Nephron (organoid): ENCODE measurements around the gene ABCB9.

ENCODE experiments used
- H3K27ac Mint-ChIP-seq, 3 experiments: 2 replicates each; pipeline ENCODE4 v1.8.0; 2020; ENCODE audit warnings: mixed read lengths in 3 of 3, mild to moderate bottlenecking in 2 of 3, moderate library complexity in 1 of 3
- H3K27me3 Mint-ChIP-seq: 2 replicates; pipeline ENCODE4 v1.8.0; 2021; ENCODE audit warnings: low read depth, mild to moderate bottlenecking, moderate library complexity, mixed read lengths
- H3K36me3 Mint-ChIP-seq: 2 replicates; pipeline ENCODE4 v1.8.0; 2020; ENCODE audit warnings: low read depth, mixed read lengths
- H3K4me1 Mint-ChIP-seq: 2 replicates; pipeline ENCODE4 v1.8.0; 2020; ENCODE audit warnings: mixed read lengths
- H3K4me3 Mint-ChIP-seq, 3 experiments: 2 replicates each; pipeline ENCODE4 v1.8.0; 2020; ENCODE audit warnings: mild to moderate bottlenecking in 3 of 3, mixed read lengths in 3 of 3, moderate library complexity in 2 of 3
- H3K9me3 Mint-ChIP-seq: 2 replicates; pipeline ENCODE4 v1.8.0; 2020; ENCODE audit warnings: mixed read lengths
- TF ChIP-seq, protein P1 (sequence below), 3 experiments: fragments of 200-600 bp; sonication (generic); IDR thresholded peaks; one replicate each; pipeline ENCODE4 v1.5.0; 2021; ENCODE audit warnings: antibody characterized with exemption in 3 of 3; ENCODE audit not compliant: unreplicated experiment in 3 of 3

The ABCB9 gene

DNA sequence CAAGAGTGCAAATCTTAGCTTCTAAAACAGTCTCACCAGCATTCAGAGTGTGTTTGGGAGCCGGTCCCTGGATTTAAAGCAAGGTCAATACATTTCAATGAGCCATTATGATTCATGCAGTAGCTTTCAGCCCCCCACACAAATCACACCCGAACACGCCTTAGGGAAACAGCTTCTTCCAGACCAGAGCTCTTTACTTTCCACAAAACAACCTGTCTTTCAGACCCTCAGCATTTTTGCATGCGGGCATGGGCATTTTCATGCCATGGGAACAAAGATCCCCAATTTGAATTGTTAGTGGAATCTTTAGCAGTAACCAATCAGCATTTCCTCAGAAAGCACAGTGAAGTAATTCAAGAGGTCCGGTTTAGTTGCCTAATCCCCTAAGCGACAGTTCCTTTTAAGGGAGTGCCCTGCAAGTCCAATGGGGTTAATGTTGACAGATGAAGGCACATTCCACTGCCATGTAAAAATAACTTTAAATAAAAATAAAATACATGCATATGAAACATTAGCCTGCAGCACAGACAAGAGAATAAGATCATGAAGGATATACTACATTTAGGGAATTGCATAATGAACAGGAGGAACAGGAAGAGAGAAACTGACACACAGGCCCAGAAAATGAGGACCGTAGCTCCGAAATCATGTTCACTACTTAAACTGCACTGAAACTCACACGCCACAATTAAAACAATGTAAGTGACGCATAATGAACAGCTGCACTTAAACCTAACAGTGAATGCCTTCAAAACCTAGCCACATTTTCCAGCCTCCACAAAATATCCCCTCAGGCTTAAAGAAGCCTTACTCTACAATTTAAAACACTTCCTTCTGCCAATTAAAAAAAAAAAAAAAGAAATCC is 74.4 kb downstream of the ABCB9 start:
- Mint-ChIP-seq H3K27me3 (no peaks in the 10 kb centered on the region), H3K27ac (peak overlapping the region; percentile 80 to 86 (median 85)), H3K36me3 (no peaks in the 10 kb centered on the region), H3K4me3 (peak overlapping the region; percentile 45 to 83 (median 62)), H3K9me3 (no peaks in the 10 kb centered on the region), H3K4me1 (peaks cover 77% of the 10 kb centered on the region)
- TF ChIP-seq, protein P1, sequence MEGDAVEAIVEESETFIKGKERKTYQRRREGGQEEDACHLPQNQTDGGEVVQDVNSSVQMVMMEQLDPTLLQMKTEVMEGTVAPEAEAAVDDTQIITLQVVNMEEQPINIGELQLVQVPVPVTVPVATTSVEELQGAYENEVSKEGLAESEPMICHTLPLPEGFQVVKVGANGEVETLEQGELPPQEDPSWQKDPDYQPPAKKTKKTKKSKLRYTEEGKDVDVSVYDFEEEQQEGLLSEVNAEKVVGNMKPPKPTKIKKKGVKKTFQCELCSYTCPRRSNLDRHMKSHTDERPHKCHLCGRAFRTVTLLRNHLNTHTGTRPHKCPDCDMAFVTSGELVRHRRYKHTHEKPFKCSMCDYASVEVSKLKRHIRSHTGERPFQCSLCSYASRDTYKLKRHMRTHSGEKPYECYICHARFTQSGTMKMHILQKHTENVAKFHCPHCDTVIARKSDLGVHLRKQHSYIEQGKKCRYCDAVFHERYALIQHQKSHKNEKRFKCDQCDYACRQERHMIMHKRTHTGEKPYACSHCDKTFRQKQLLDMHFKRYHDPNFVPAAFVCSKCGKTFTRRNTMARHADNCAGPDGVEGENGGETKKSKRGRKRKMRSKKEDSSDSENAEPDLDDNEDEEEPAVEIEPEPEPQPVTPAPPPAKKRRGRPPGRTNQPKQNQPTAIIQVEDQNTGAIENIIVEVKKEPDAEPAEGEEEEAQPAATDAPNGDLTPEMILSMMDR (IDR thresholded peaks at IDR 0.05; ENCODE audit: unreplicated experiment in 3 of 3): no peak

DNA sequence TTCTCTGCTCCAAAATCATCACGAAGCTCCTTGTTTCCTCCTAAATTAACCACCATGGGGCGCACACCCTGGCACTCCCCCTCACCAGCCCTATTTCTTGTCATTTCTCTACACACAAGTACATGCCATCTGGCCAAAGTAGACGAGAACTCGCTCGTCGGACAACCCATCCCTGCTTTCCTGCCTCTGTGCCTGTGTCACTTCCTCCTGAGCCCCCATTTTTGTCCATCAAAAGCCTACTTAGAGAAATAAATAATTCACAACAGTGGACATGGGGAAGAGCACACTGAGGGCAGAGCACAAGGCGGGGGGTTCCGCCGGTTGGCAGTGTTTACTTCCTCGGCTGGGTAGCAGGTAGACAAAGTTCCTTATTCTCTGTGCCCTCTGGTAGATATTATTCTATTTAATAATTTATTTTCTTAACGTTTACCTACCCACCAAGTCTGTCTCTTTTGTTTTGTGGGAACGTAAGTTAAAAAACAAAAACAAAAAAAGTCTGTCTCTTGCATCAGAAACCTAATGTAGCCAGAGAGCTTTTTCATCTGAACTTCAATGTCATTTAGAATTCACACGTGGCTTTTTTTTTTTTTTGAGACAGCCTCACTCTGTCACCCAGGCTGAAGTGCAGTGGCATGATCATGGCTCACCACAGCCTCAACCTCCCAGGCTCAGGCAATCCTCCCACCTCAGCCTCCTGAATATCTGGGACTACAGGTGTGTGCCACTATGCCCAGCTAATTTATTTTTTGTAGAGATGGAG is 76.3 kb downstream of the ABCB9 start:
- Mint-ChIP-seq H3K9me3 (no peaks in the 10 kb centered on the region), H3K27ac (peak overlapping the region in 1 of 3 experiments; percentile 58), H3K4me3 (peak overlapping the region in 2 of 3 experiments; percentile 26 to 41), H3K27me3 (no peaks in the 10 kb centered on the region), H3K4me1 (peaks cover 78% of the 10 kb centered on the region), H3K36me3 (no peaks in the 10 kb centered on the region)
- TF ChIP-seq, protein P1 (IDR thresholded peaks at IDR 0.05; ENCODE audit: unreplicated experiment in 3 of 3): no peak

DNA sequence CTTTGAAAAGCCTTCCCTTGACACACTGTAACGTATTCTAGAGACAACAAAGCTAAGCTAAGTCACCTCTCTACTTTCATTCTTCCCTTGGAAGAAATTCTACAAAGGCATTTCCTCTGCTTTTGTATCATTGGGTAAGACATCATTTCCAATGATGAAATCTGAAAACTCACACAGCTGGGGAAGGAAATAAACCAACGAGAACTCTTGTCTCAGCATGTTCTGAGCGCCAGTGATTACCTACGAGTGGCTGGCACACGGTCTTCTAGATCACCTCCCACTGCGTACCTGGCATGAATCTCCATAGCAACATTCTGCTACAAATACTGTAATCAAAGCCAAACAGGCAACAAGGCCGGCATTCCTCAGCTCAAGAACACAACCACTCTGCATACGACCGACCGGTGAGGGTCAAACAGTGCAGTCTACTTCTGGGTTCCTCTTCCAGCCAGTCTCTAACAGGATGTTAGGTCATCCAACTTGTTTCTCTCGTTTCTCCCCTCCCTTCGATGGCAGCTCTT is 78.0 kb downstream of the ABCB9 start:
- Mint-ChIP-seq H3K4me1 (peaks cover 74% of the 10 kb centered on the region), H3K27me3 (no peaks in the 10 kb centered on the region), H3K36me3 (no peaks in the 10 kb centered on the region), H3K4me3 (peak overlapping the region in 2 of 3 experiments; percentile 49 to 54), H3K27ac (peak overlapping the region; percentile 47 to 91 (median 62)), H3K9me3 (no peaks in the 10 kb centered on the region)
- TF ChIP-seq, protein P1 (IDR thresholded peaks at IDR 0.05; ENCODE audit: unreplicated experiment in 3 of 3): no peak

DNA sequence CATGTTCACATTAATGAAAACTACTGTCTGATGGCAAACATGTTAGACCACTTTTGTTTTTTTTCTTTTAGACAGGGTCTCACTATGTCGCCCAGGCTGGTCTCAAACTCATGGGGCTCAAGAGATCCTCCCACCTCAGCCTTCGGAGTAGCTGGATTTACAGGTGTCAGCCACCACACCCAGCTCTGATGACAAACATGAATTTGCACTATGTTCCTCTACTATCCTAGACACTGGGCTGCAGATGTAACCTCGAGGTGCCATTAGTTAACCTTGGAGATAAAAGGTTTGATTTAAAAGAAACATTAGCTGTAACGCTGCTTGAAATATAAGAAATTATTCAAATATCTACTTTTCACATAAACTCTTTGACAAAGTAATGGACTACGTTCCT is 78.4 kb downstream of the ABCB9 start:
- H3K9me3 Mint-ChIP-seq: no peaks in the 10 kb centered on the region
- TF ChIP-seq, protein P1 (IDR thresholded peaks at IDR 0.05; ENCODE audit: unreplicated experiment in 3 of 3): no peak
- peaks cover 76% of the 10 kb centered on the region for H3K4me1 Mint-ChIP-seq
- H3K36me3 Mint-ChIP-seq: no peaks in the 10 kb centered on the region
- H3K4me3 Mint-ChIP-seq: no peak overlapping the region
- no peaks in the 10 kb centered on the region for H3K27me3 Mint-ChIP-seq
- peak overlapping the region; percentile 47 to 91 (median 62) for H3K27ac Mint-ChIP-seq

DNA sequence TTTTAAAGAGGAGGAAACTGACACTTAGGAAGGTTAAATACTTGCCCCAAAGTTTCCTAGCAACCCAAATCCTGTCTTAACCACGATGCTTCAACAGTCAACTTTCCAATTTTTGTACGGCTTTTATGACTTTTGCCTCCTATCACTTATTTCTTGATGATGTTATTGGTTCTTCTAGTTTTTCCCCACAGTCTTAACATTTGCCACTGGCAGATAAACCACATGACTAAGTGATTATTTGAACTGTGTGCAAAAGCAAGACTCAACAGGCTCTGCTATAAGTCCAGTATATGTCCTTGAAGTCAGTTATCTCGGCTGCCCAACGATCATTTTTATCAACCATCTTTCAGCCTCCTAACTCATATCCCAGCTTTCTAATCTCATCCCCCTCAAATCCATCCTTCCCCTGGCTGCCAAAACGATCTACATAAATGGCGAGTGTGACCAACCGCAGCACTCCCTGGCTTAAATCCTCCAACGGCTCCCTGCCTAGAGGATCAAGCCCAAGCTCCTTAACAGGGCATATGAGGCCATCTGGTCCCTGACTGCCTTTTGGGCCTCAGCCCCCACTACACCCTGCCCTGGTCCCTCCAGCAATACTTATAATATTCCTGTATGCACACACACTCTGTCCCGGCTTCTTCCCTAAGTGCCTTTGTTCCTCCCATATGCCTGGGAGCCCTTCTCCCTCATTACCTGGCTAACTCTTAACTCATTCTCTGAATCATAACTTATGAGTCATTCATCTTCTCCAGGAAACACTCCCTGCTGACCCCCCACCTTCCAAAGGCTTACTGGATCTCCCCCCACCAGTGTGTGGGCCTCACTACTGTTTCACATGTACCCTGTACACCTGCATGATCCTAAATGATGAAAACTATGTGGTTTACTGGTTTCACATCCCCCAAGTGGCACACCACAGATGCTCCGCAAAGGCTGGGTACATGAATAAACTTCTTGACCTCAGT is 79.1 kb downstream of the ABCB9 start:
- Mint-ChIP-seq H3K9me3 (no peaks in the 10 kb centered on the region), H3K27ac (peak overlapping the region; percentile 39 to 62 (median 47)), H3K4me3 (no peak overlapping the region), H3K36me3 (no peaks in the 10 kb centered on the region), H3K27me3 (no peaks in the 10 kb centered on the region), H3K4me1 (peaks cover 77% of the 10 kb centered on the region)
- TF ChIP-seq, protein P1 (IDR thresholded peaks at IDR 0.05; ENCODE audit: unreplicated experiment in 3 of 3): no peak
